Cardiac fibroblast (primary cell): ENCODE data around the gene PAX5.

ENCODE experiments used
- DNase-seq, 2 donors: peaks; one replicate each; pipeline versions ENCODE4 v3.0.0 to v3.0.0-alpha.2; 2010; ENCODE audit warnings: low read depth in 2 of 2
- H3K4me3 ChIP-seq, 2 donors: replicated peaks in 1 of 2; 1 replicate in 1 of 2; 2 replicates in 1 of 2; pipeline ENCODE4 v1.5.1; 2011; ENCODE audit warnings: low read depth in 2 of 2, low read length in 2 of 2, mild to moderate bottlenecking in 2 of 2, moderate library complexity in 1 of 2
- TF ChIP-seq, protein P1 (sequence below): IDR thresholded peaks from one replicate; pipeline ENCODE4 v1.5.1; 2011; ENCODE audit warnings: low read depth, mild to moderate bottlenecking, low read length, inconsistent platforms

The PAX5 gene

DNA sequence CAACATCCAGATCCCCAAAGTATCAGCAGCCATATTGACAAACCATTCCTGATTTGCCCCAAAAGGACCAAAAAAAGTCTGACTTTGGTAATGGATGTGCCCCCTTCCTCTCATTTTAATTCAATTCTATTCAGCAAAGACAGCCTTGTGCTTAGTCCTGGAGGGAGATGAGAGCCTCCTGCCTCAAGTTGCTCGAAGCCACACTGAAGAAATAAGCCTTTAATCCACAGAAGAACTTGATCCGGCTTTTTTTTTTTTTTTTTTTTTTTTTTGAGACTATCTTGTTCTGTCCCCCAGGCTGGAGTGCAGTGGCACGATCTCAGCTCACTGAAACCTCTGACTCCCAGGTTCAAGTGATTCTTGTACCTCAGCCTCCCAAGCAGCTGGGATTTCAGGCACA lies 8.4 kb upstream of the PAX5 start:
- TF ChIP-seq, protein P1, sequence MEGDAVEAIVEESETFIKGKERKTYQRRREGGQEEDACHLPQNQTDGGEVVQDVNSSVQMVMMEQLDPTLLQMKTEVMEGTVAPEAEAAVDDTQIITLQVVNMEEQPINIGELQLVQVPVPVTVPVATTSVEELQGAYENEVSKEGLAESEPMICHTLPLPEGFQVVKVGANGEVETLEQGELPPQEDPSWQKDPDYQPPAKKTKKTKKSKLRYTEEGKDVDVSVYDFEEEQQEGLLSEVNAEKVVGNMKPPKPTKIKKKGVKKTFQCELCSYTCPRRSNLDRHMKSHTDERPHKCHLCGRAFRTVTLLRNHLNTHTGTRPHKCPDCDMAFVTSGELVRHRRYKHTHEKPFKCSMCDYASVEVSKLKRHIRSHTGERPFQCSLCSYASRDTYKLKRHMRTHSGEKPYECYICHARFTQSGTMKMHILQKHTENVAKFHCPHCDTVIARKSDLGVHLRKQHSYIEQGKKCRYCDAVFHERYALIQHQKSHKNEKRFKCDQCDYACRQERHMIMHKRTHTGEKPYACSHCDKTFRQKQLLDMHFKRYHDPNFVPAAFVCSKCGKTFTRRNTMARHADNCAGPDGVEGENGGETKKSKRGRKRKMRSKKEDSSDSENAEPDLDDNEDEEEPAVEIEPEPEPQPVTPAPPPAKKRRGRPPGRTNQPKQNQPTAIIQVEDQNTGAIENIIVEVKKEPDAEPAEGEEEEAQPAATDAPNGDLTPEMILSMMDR, result no peak
- no peak overlapping the region for H3K4me3 ChIP-seq
- no peak for DNase-seq

DNA sequence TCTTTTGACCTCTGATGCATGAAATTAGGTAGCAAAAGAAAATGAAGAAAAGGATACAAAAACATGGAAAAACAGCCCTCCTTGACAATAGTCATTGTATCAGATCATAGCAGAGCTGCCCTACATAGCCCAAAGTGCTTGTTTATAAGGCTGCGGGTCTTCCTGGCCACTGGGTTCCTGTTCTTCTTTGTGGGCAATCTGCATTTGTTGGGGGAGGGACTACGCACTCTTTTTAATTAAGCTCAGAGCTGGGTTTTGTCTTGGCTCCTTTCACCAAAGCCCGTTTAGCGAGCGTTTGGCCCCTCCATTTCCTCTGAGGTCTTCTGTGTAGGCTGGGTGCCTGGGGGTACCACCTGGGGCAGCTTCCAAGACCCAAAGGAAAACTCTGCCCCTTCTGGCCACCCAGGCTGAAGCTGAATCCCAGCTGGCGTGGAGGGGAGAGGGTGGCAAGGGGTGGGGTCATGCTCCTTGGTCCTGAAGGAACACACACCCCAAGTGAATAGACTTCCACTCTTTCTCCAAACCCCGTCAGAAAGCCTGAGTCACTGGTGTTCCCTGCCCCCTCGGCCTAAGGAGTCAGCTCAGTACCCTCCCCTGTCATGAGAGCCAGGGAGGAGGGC lies 6.5 kb upstream of the PAX5 start:
- H3K4me3 ChIP-seq, result no peak overlapping the region
- no peak for DNase-seq
- TF ChIP-seq, protein P1, result no peak

- no peak overlapping the region for H3K4me3 ChIP-seq
- no peak for DNase-seq
- TF ChIP-seq, protein P1, result no peak
Observed at GRCh38 chr9:37038943-37039464, 4.9 kb upstream of the PAX5 start.

GRCh38 chr9:37038302-37038942 lies 4.4 kb upstream of the PAX5 start:
- H3K4me3 ChIP-seq, result no peak overlapping the region
- TF ChIP-seq, protein P1, result no peak
- no peak for DNase-seq

DNA sequence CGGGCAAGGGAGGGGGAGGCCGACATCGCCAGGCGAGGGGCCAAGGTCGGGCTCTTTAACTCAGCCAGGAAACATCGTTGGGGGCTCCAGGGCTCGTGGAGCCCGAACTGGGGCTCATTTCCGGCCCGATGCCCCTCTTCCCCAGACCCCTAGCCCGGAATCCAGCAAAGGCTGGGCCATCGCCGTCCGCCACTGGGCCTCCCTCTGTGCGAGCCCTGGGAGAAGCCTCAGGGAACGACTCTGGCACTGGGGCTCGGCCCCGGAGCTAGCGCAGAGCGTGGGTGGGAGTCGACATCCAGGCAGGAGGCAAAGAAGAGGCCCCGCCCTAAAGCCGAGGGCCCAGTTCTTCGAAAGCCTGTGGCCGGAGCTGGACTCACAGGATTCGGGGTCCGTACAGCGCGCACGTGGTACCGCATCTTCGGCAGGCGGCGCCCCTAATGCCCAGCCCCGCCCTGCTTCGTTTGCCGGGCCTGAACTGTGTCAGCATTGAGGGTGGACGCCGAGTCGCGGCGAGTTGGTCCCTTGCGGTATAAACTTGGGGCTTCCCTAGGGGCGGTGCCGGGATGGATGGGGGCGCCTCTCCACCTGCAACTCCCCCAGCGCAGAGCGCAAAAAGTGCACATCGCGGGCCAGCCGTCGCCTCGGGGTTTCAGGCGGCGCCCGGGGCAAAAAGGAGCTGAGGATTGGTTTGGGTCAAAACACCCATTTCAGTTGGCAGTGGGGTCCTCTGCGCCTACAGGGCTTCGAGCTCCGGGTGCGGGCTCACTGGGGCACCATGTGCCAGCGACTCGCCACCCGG lies 3.6 kb upstream of the PAX5 start:
- H3K4me3 ChIP-seq, result peak overlapping the region; percentile 38 to 49
- TF ChIP-seq, protein P1, result no peak
- DNase-seq, result no peak

- TF ChIP-seq, protein P1, result peak; percentile 6
- peak overlapping the region; percentile 38 to 49 for H3K4me3 ChIP-seq
- DNase-seq, result peak; percentile 15 to 36
Observed at GRCh38 chr9:37036776-37037502, 2.9 kb upstream of the PAX5 start.
